K562 (cell line): ENCODE measurements around the gene TMEM126B. TPM values are rescaled to one million over a fixed set of nuclear protein-coding genes. Genes with fewer than 3 reads are reported as not detected.

Source experiments
- BMI1 ChIP-seq: fragments of 150-350 bp; IDR thresholded peaks from 2 replicates; pipeline ENCODE4 v1.6.1; 2014; ENCODE audit warnings: low read length
- CEBPB ChIP-seq: fragments of 450-650 bp; IDR thresholded peaks from 2 replicates; pipeline ENCODE4 v1.6.1; 2016; ENCODE audit warnings: missing genetic modification characterization, missing compliant biosample characterization
- CTBP1 ChIP-seq: fragments of 450-650 bp; IDR thresholded peaks from 2 replicates; pipeline ENCODE4 v1.6.1; 2016; ENCODE audit warnings: borderline replicate concordance
- HMGN3 ChIP-seq: IDR thresholded peaks from 2 replicates; pipeline ENCODE4 v1.6.1; 2011; ENCODE audit warnings: borderline replicate concordance, low read depth, mild to moderate bottlenecking, mixed read lengths, low read length; ENCODE audit not compliant: insufficient read length; ENCODE audit errors: extremely low read depth
- KLF1 ChIP-seq: fragments of 450-650 bp; IDR thresholded peaks from 2 replicates; pipeline ENCODE4 v1.6.1; 2016; ENCODE audit warnings: missing genetic modification characterization, missing compliant biosample characterization
- MAFF ChIP-seq: IDR thresholded peaks from 2 replicates; pipeline ENCODE4 v1.6.1; 2012; ENCODE audit warnings: low read length, improper control_type of control experiment
- MCM5 ChIP-seq: fragments of 450-650 bp; IDR thresholded peaks from 2 replicates; pipeline ENCODE4 v1.6.1; 2016; ENCODE audit warnings: low read depth
- MEF2A ChIP-seq: IDR thresholded peaks from 2 replicates; pipeline ENCODE4 v1.6.1; 2011; ENCODE audit warnings: low read depth, mild to moderate bottlenecking, low read length, moderate library complexity; ENCODE audit not compliant: control insufficient read depth
- MXI1 ChIP-seq: IDR thresholded peaks from 2 replicates; pipeline ENCODE4 v1.6.1; 2011; ENCODE audit warnings: low read depth, mild to moderate bottlenecking, improper control_type of control experiment, low read length
- NELFE ChIP-seq: IDR thresholded peaks from 2 replicates; pipeline ENCODE4 v1.6.1; 2011; ENCODE audit warnings: mild to moderate bottlenecking; ENCODE audit not compliant: insufficient read depth, insufficient read length
- PHTF2 ChIP-seq: fragments of 250-450 bp; sonication (Bioruptor Pico); IDR thresholded peaks from 2 replicates; pipeline ENCODE4 v1.5.0; 2021; ENCODE audit warnings: mild to moderate bottlenecking
- RAD51 ChIP-seq: fragments of 450-650 bp; IDR thresholded peaks from 2 replicates; pipeline ENCODE4 v1.7.1; 2016; ENCODE audit warnings: low read depth, mild to moderate bottlenecking, borderline replicate concordance
- RBM17 ChIP-seq: fragments of 200-400 bp; formaldehyde crosslinking; IDR thresholded peaks from 2 replicates; pipeline ENCODE4 v1.6.1; 2017; ENCODE audit warnings: low read depth, mild to moderate bottlenecking, low read length, borderline replicate concordance
- RUNX1 ChIP-seq: sonication (generic); IDR thresholded peaks from 2 replicates; pipeline ENCODE4 v1.6.1; 2016; ENCODE audit warnings: antibody characterized with exemption, low read depth
- SIX5 ChIP-seq, 2 experiments: IDR thresholded peaks; 2 replicates each; pipeline ENCODE4 v1.6.1; 2011; ENCODE audit warnings: low read length in 2 of 2, borderline replicate concordance in 1 of 2, low read depth in 1 of 2, mild to moderate bottlenecking in 1 of 2, moderate library complexity in 1 of 2; ENCODE audit not compliant: insufficient read depth in 1 of 2
- SREBF2 ChIP-seq: sonication (generic); formaldehyde crosslinking; IDR thresholded peaks from 2 replicates; pipeline ENCODE4 v1.4.0; 2020; ENCODE audit warnings: mild to moderate bottlenecking, missing genetic modification reagents
- YBX1 ChIP-seq: fragments of 450-650 bp; IDR thresholded peaks from 2 replicates; pipeline ENCODE4 v1.7.1; 2016; ENCODE audit warnings: mild to moderate bottlenecking
- ZFP1 ChIP-seq: fragments of 450-650 bp; formaldehyde crosslinking; IDR thresholded peaks from 2 replicates; pipeline ENCODE4 v1.4.0; 2020; ENCODE audit warnings: mild to moderate bottlenecking, mixed read lengths
- ZNF431 ChIP-seq: sonication (generic); formaldehyde crosslinking; IDR thresholded peaks from 2 replicates; pipeline ENCODE4 v1.8.0; 2022; ENCODE audit warnings: mild to moderate bottlenecking, missing genetic modification reagents
- polyA plus RNA-seq, 8 experiments: library from polyadenylated mRNA; depleted of rRNA in 4 of 8; stranded (reverse) in 5 of 8; unstranded in 3 of 8; fragments of >200 nt; fragmentation: Nextera tagmentation in 2 of 8; fragmentation: Illumina TruSeq in 1 of 8; extraction: Ambion mirVana in 2 of 8; extraction: Trizol in 1 of 8; gene quantifications; 2 replicates each; pipeline versions ENCODE4 v1.2.1 to v1.2.3, GENCODE V29; 2011 to 2014; ENCODE audit warnings: inconsistent platforms in 1 of 8, missing spikeins in 1 of 8
- total RNA-seq, 7 experiments: library from RNA; depleted of rRNA in 6 of 7; stranded (reverse); fragments of >200 nt in 6 of 7; fragmentation: Illumina TruSeq in 2 of 7; extraction: Trizol in 2 of 7; gene quantifications; 2 replicates each; pipeline versions ENCODE4 v1.2.1 to v1.2.3, GENCODE V29; 2011 to 2021; ENCODE audit warnings: low replicate concordance in 1 of 7
- TF ChIP-seq, protein P1 (sequence below): fragments of 450-650 bp; IDR thresholded peaks from 2 replicates; pipeline ENCODE4 v1.6.1; 2016; ENCODE audit warnings: low read depth, mild to moderate bottlenecking, moderate library complexity
- TF ChIP-seq, protein P2 (sequence below): sonication (generic); formaldehyde crosslinking; IDR thresholded peaks from 2 replicates; pipeline ENCODE4 v1.8.1; 2023; ENCODE audit warnings: missing genetic modification reagents, mild to moderate bottlenecking, borderline replicate concordance
- TF ChIP-seq, protein P3 (sequence below): IDR thresholded peaks from 2 replicates; pipeline ENCODE4 v1.6.1; 2012; ENCODE audit warnings: low read depth, low read length, improper control_type of control experiment, borderline replicate concordance

The TMEM126B gene
- total and polyA plus RNA-seq, 9 of the 15 experiments (the other 6 are each of a cell fraction or from before 2014, with no cell fraction given): 85.5 to 226 (median 164) TPM

DNA sequence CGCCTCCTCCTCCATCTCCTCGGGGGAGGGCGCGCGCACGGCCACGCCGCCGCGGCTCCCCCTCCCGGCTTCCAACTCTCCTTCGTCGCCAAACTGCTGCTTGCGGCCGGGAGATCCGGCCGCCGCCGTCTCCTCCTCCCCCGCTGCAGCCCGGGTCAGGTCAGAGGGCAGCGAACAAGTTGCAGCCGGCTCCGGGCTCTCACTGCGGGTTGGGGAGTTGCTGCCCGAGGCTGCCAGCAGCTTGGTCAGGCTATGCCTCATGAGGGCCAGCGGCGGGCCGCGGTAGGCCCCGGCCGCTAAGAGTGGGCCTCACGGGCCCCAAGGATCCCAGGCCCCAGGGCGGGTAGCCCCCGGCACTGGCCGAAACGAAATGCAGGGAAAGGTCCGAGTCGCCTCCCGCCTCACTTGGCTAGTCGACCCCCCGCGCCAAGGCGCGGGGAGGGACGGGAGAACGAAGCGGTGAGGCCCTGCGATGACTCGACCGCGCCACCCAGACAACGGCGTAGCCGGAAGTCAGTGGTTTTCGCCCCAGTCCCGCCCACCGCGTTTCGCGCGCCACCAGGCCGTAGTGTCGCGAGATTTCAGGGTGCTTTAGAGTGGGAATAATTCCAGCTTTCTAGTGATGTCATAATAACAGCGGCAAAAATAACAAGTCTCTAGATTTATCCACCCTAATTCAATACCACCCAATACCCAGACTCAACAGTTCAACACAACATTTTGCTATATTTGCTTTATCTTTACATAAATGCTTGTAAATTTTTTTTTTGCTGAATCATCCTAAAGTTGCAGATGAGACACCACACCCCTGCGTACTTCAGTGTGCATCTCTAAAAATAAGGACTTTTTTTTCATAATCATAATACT is 36.5 kb downstream of the TMEM126B start, which contains the start of gene CREBZF (continued):
- TF ChIP-seq, protein P1, sequence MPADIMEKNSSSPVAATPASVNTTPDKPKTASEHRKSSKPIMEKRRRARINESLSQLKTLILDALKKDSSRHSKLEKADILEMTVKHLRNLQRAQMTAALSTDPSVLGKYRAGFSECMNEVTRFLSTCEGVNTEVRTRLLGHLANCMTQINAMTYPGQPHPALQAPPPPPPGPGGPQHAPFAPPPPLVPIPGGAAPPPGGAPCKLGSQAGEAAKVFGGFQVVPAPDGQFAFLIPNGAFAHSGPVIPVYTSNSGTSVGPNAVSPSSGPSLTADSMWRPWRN: no peak; the same call in 1 of the 2 replicates
- TF ChIP-seq BMI1 (no peak), RAD51 (no peak), MCM5 (no peak), SIX5 (IDR thresholded peaks at IDR 0.05; ENCODE audit: borderline replicate concordance in 1 of 2, insufficient read depth in 1 of 2, low read depth in 1 of 2, low read length in 2 of 2) (no peak), ZNF431 (CRISPR knock-in tag) (peak; percentile 52; the same call in 1 of the 2 replicates), MEF2A (no peak), RBM17 (no peak), SREBF2 (CRISPR knock-in tag) (no peak), PHTF2 (no peak), MXI1 (peak; percentile 71; the same call in 1 of the 2 replicates), NELFE (no peak), ZFP1 (CRISPR knock-in tag) (no peak), MAFF (peak; percentile 99), RUNX1 (no peak), CTBP1 (no peak), YBX1 (no peak), CEBPB (peak; percentile 63), KLF1 (tag) (peak; percentile 71; the same call in 1 of the 2 replicates), HMGN3 (peak; percentile 93)
- TF ChIP-seq, protein P2, sequence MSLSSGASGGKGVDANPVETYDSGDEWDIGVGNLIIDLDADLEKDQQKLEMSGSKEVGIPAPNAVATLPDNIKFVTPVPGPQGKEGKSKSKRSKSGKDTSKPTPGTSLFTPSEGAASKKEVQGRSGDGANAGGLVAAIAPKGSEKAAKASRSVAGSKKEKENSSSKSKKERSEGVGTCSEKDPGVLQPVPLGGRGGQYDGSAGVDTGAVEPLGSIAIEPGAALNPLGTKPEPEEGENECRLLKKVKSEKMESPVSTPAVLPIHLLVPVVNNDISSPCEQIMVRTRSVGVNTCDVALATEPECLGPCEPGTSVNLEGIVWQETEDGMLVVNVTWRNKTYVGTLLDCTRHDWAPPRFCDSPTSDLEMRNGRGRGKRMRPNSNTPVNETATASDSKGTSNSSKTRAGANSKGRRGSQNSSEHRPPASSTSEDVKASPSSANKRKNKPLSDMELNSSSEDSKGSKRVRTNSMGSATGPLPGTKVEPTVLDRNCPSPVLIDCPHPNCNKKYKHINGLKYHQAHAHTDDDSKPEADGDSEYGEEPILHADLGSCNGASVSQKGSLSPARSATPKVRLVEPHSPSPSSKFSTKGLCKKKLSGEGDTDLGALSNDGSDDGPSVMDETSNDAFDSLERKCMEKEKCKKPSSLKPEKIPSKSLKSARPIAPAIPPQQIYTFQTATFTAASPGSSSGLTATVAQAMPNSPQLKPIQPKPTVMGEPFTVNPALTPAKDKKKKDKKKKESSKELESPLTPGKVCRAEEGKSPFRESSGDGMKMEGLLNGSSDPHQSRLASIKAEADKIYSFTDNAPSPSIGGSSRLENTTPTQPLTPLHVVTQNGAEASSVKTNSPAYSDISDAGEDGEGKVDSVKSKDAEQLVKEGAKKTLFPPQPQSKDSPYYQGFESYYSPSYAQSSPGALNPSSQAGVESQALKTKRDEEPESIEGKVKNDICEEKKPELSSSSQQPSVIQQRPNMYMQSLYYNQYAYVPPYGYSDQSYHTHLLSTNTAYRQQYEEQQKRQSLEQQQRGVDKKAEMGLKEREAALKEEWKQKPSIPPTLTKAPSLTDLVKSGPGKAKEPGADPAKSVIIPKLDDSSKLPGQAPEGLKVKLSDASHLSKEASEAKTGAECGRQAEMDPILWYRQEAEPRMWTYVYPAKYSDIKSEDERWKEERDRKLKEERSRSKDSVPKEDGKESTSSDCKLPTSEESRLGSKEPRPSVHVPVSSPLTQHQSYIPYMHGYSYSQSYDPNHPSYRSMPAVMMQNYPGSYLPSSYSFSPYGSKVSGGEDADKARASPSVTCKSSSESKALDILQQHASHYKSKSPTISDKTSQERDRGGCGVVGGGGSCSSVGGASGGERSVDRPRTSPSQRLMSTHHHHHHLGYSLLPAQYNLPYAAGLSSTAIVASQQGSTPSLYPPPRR (CRISPR knock-in tag): no peak
- TF ChIP-seq, protein P3, sequence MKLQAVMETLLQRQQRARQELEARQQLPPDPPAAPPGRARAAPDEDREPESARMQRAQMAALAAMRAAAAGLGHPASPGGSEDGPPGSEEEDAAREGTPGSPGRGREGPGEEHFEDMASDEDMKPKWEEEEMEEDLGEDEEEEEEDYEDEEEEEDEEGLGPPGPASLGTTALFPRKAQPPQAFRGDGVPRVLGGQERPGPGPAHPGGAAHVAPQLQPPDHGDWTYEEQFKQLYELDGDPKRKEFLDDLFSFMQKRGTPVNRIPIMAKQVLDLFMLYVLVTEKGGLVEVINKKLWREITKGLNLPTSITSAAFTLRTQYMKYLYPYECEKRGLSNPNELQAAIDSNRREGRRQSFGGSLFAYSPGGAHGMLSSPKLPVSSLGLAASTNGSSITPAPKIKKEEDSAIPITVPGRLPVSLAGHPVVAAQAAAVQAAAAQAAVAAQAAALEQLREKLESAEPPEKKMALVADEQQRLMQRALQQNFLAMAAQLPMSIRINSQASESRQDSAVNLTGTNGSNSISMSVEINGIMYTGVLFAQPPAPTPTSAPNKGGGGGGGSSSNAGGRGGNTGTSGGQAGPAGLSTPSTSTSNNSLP: no peak
